Activated CD8-positive, alpha-beta memory T cell treated with anti-CD3 and anti-CD28 coated beads, Interleukin-2, amount 10 ng/mL, durations not matched to agents 7 days and 5 days (primary cell): ENCODE results near the gene FABP6. TPM values are rescaled to one million over a fixed set of nuclear protein-coding genes. Genes with fewer than 3 reads are reported as not detected.

Experiments
- ATAC-seq: fragments of 150-1000 bp; cut with Tn5 transposase; one replicate; pipeline ENCODE4 v1.10.0; 2021; ENCODE audit warnings: moderate library complexity
- CTCF ChIA-PET: fragments of 350-600 bp; sonication (Branson Sonifier 250); formaldehyde crosslinking; loops from one replicate; lab custom pipeline; 2021; ENCODE audit warnings: antibody characterized with exemption; lab: Charles Lee
- DNase-seq: peaks from one replicate; pipeline ENCODE4 v3.0.0-alpha.2; 2020
- H3K27ac Mint-ChIP-seq: one replicate; pipeline ENCODE4 v1.8.0; 2021; ENCODE audit warnings: mild to moderate bottlenecking, mixed read lengths
- H3K27me3 Mint-ChIP-seq: one replicate; pipeline ENCODE4 v1.8.0; 2021; ENCODE audit warnings: mixed read lengths
- H3K36me3 Mint-ChIP-seq: one replicate; pipeline ENCODE4 v1.8.0; 2021; ENCODE audit warnings: mild to moderate bottlenecking, mixed read lengths
- H3K4me1 Mint-ChIP-seq: one replicate; pipeline ENCODE4 v1.8.0; 2021; ENCODE audit warnings: mixed read lengths
- H3K4me3 Mint-ChIP-seq: one replicate; pipeline ENCODE4 v1.8.0; 2021; ENCODE audit warnings: mild to moderate bottlenecking, moderate library complexity, mixed read lengths
- H3K9me3 Mint-ChIP-seq: one replicate; pipeline ENCODE4 v1.8.0; 2022; ENCODE audit warnings: low read depth, mixed read lengths
- total RNA-seq, 2 experiments: library from RNA; stranded (reverse); gene quantifications; one replicate each; pipeline ENCODE4 v1.2.3, GENCODE V29; 2021

Gene FABP6
- total RNA-seq, 2 experiments from 2014 or later: not detected

DNA sequence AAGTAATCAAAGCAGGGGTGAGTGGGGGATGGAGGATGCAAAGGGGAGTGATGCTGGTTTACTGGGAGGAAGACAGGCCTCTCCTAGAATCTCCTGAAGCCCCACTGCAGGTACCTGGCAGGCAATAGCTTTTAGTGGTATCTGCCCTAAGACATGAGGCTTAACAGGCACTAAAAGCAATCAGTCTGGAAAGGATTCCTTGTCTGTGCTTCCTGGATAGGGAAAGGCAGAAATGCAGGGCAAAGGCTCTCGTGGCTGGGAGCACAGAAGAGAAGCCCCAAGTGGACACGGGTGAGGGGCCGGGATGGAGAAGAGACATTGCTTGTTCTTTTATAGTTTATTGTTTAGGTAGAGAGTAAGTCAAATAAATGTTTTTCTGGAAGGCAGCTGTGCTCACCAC, 43.0 kb downstream of the FABP6 start:
- CTCF ChIA-PET: interaction anchor here (0.5 to 0.9 kb wide), 2 partner anchors 18 to 32 kb away, joined by 3 to 4 read pairs; no protein-coding TSS in a partner anchor
- DNase-seq: no peak
- Mint-ChIP-seq H3K27ac (no peak overlapping the region), H3K9me3 (no peaks in the 10 kb centered on the region), H3K4me1 (peaks cover 3% of the 10 kb centered on the region), H3K36me3 (no peaks in the 10 kb centered on the region), H3K4me3 (no peak overlapping the region), H3K27me3 (peaks cover 17% of the 10 kb centered on the region)
- ATAC-seq: no peak

DNA sequence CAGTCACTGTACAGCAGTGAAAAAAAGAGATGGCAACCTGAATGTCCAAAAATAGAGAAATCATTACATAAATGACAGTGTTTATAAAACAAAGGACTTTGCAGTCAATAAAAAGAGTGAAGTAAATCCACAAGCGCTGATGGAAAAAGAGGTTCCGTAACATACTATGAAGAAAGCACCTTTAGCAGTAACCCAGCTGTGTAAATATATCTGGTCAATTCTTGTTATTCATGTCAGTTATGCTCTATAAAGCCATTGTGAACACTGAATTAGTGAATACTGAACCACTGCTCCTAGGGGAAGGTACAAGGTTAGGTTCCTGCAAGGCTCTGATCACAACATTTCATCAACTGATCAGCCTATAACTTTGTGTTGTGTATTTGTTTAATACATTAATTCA, 43.6 kb downstream of the FABP6 start:
- Mint-ChIP-seq H3K4me3 (no peak overlapping the region), H3K4me1 (peaks cover 3% of the 10 kb centered on the region), H3K27me3 (peaks cover 14% of the 10 kb centered on the region), H3K36me3 (no peaks in the 10 kb centered on the region), H3K9me3 (no peaks in the 10 kb centered on the region), H3K27ac (no peak overlapping the region)
- DNase-seq (no peak), ATAC-seq (no peak)
- CTCF ChIA-PET: no interaction called here

DNA sequence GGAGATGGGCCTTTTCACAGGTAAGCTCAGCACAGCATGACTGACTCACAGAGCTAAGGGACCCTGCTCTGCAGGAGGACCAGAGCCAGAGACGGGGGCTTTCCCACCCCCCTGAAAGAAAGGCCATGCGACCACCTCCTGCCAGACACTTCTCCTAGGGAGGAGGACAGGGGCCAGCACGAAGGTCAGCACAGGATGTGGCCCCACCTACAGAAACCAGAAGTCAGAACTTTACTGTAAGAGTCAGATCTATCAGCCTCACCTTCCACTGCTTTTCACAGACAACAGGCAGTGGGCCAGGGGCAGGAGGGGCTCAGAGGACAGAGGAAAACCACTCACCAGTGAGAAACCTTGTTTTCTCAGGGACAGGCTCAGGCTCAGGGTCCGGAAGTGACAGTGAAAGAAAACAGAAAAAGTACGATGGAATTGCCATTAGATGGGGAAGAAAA, 45.2 kb downstream of the FABP6 start:
- Mint-ChIP-seq H3K4me1 (peaks cover 3% of the 10 kb centered on the region), H3K9me3 (no peaks in the 10 kb centered on the region), H3K36me3 (no peaks in the 10 kb centered on the region), H3K27ac (no peak overlapping the region), H3K27me3 (peaks cover 9% of the 10 kb centered on the region), H3K4me3 (no peak overlapping the region)
- no peak for DNase-seq
- ATAC-seq: no peak
- CTCF ChIA-PET: no interaction called here

DNA sequence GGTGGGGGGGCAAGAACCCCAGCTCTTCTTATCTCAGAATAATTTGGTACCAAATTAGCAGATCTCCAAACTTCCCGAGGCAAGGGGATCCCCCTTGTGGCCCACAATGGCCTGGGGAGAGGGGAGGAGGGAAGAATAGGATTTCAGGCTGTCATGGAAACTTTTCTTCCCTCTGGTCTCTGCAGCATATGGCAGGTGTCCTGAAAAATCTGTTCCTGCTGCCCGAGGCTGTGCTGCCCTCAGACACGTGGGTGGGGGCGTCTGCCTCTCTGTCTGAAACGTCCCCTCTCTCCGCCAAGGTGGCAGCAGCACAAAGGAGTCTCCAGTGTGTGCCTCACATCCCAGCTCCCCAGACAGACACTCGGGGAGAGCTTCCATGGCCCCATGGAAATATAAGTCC, 49.0 kb downstream of the FABP6 start:
- no peak for ATAC-seq
- CTCF ChIA-PET: no interaction called here
- Mint-ChIP-seq H3K4me3 (no peak overlapping the region), H3K36me3 (no peaks in the 10 kb centered on the region), H3K27me3 (peaks cover 15% of the 10 kb centered on the region), H3K27ac (no peak overlapping the region), H3K4me1 (no peaks in the 10 kb centered on the region), H3K9me3 (no peaks in the 10 kb centered on the region)
- no peak for DNase-seq

DNA sequence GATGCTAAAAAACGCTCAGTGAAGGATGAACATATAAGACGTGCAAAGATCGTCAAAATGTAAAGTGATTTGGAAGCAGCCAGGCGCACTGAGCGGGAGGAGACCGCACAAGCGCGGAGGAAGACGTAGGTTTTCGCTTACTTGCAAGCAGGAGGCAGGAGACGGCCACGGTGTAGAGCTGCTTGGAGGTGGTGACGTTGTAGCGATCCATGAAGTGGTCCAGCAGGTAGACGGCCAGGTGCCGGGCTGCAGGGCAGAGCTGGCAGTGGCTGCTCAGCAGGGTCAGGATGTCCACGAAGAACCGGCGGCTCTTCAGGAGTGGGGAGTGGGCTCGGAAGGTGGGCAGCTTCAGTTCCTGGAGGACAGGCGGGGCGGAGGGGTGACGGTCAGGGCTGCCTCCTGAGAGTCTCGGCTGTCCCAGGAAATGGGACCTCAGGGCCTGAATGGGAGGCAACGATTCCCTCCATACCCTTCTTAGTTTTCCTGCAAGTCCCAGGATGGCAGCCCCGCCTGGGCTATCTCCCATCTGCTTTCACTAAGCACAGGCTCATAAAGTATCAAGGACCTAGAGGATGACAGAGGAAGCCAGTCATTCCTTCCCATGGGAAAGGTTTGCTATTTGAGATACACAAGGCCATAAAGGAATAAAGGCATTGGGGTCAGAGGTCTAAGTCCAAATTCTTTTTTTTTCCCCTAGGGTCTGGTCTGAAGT, 51.2 kb downstream of the FABP6 start:
- ATAC-seq: no peak
- peaks cover 24% of the 10 kb centered on the region for H3K27me3 Mint-ChIP-seq
- H3K9me3 Mint-ChIP-seq: no peaks in the 10 kb centered on the region
- no peaks in the 10 kb centered on the region for H3K4me1 Mint-ChIP-seq
- DNase-seq: no peak
- CTCF ChIA-PET: no interaction called here
- no peak overlapping the region for H3K27ac Mint-ChIP-seq
- no peak overlapping the region for H3K4me3 Mint-ChIP-seq
- H3K36me3 Mint-ChIP-seq: no peaks in the 10 kb centered on the region

DNA sequence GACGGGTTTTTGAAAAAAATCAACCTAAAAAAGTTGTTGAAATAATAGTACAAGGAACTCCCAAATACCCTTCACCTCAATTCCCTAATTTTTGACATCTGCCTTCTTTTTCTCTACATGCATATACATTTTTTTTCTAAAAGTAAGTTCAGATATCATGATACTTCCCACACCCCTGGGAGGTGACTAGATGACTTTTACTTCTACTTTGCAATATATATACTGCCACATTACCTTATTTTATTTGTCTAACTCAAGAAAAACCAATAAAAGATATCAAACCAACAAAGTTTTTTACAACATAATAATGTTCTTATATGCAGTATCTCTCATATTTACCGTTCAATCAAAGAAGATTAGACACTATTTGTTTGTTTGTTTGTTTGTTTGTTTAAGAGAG, 52.0 kb downstream of the FABP6 start:
- no peaks in the 10 kb centered on the region for H3K4me1 Mint-ChIP-seq
- DNase-seq: no peak
- H3K27ac Mint-ChIP-seq: no peak overlapping the region
- no peak overlapping the region for H3K4me3 Mint-ChIP-seq
- H3K9me3 Mint-ChIP-seq: no peaks in the 10 kb centered on the region
- no peaks in the 10 kb centered on the region for H3K36me3 Mint-ChIP-seq
- no peak for ATAC-seq
- CTCF ChIA-PET: interaction anchor here (1.5 kb wide), 1 partner anchor 259 kb away, joined by 3 read pairs; no protein-coding TSS in a partner anchor
- peaks cover 24% of the 10 kb centered on the region for H3K27me3 Mint-ChIP-seq

DNA sequence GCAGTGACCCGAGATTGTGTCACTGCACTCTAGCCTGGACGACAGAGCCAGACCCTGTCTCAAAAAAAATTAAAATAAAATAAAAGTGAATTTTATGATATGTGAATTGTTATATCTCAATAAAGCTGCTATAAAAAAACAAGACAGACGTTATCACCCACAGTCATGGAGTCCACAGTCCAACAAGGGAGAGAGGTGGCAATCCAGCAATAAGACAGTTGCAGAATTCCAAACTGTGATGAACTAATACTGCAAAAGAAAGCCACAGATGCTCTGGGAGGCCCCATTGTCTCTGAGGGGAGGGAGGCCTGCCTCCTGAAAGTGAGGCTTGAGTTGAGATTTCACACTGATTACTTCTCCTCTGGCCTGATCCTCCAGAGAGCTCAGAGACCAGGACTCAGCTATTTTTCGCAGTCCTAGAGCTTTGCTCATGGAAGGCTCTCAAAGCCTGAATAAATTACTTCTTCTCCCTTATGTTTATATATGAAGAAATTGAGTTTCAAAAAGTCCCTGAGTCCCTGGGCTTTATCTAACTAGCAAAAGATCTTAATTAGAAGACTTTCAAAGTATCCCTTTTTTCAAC, 55.1 kb downstream of the FABP6 start:
- Mint-ChIP-seq H3K36me3 (no peaks in the 10 kb centered on the region), H3K9me3 (no peaks in the 10 kb centered on the region), H3K27me3 (peaks cover 26% of the 10 kb centered on the region), H3K4me1 (no peaks in the 10 kb centered on the region), H3K27ac (no peak overlapping the region), H3K4me3 (no peak overlapping the region)
- ATAC-seq (no peak), DNase-seq (no peak)
- CTCF ChIA-PET: no interaction called here

DNA sequence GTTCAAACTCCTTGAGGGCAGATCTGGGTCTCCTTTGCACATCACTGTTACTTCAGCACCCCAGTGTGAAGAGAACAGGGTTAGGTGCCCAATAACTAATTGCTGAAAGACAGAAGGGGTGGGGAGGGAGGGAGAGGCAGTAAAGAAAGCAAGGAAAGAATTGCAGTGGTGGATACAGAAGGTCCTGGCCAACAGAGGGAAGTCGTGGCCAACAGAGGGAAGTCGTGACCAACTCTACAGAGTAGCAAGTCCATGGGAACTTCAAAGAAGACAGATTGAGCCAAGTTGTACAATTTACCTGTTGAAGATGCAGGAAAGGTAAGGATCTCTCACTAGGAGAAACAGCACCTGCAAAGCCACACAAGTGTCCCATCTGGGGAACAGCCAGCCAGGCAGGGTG, 56.0 kb downstream of the FABP6 start:
- CTCF ChIA-PET: no interaction called here
- Mint-ChIP-seq H3K27ac (no peak overlapping the region), H3K27me3 (peaks cover 24% of the 10 kb centered on the region), H3K4me1 (no peaks in the 10 kb centered on the region), H3K36me3 (no peaks in the 10 kb centered on the region), H3K4me3 (no peak overlapping the region), H3K9me3 (no peaks in the 10 kb centered on the region)
- DNase-seq (no peak), ATAC-seq (no peak)

DNA sequence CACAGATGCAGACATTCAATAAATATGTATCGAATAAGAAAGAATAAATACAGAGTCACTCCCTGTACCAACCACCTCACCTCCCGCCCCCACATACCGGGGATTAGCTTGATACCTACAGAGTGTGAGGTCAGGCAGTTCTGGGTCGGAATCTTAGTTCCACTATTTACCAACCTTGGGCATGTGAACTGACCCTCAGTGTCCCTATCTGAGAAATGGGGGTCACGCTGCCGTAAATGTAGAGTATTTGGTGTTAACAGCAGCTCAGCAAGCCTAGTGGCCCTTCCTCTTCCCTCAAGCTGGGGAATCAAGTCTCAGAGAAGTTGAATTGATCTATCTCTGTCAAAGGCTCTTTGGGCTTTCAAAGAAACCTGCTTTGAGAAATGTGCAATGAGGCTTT, 57.6 kb downstream of the FABP6 start:
- Mint-ChIP-seq H3K4me3 (no peak overlapping the region), H3K27me3 (peaks cover 24% of the 10 kb centered on the region), H3K9me3 (no peaks in the 10 kb centered on the region), H3K27ac (no peak overlapping the region), H3K36me3 (no peaks in the 10 kb centered on the region), H3K4me1 (no peaks in the 10 kb centered on the region)
- ATAC-seq (no peak), DNase-seq (no peak)
- CTCF ChIA-PET: no interaction called here

DNA sequence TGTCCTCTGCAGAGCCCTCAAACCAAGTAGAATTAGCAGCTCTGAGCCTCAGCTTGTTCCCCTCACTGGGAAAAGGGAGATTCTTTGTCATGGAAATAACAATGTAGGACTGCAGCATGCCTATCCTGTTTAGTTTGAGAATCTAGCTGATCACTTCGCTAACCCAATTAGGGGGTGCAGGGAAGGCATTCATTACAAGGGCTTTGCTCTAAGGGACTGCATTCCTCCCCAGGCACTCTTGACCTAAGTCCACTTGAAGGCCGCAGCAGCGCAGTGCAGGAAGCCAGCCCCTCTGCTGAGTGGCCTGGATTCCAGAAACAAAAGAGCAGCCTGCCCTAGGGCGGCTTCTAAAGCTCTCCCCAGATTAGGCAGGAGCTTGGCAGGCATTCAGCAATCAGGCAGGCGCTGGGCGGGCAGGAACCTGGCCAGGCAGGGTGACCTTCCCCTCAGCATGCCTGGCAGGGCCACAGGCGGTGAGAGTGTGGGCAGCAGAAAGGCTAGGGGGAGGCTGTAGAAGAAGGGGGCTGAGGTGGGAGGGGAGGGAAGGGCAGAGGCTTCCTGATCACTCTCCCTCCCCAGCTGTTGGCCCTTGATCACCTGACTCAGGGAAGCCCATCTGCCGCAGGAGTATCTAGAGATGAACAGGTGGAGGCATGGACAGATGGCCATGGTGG, 58.2 kb downstream of the FABP6 start:
- H3K27ac Mint-ChIP-seq: no peak overlapping the region
- ATAC-seq (no peak), DNase-seq (no peak)
- H3K4me1 Mint-ChIP-seq: no peaks in the 10 kb centered on the region
- peaks cover 18% of the 10 kb centered on the region for H3K27me3 Mint-ChIP-seq
- CTCF ChIA-PET: no interaction called here
- no peak overlapping the region for H3K4me3 Mint-ChIP-seq
- H3K9me3 Mint-ChIP-seq: no peaks in the 10 kb centered on the region
- H3K36me3 Mint-ChIP-seq: no peaks in the 10 kb centered on the region

Other genes starting within 250 kb of the FABP6 start
- gene TTC1, start 220.4 kb upstream of the FABP6 start, total RNA-seq: 10 to 100 TPM; 39.3 to 54.5 TPM
- 10 to 100 TPM; 21.0 to 24.1 TPM for gene PWWP2A, start 110.1 kb upstream of the FABP6 start, total RNA-seq
- gene CCNJL, start 83.1 kb downstream of the FABP6 start, total RNA-seq: under 1 TPM in 1 of 2 experiments, not detected in 1; 0.23 TPM
- gene C1QTNF2, start 141.1 kb downstream of the FABP6 start, total RNA-seq: not detected
- under 1 TPM; 0.61 to 0.88 TPM for gene FAM200C, start 170.5 kb downstream of the FABP6 start, total RNA-seq
- gene SLU7, start 189.6 kb downstream of the FABP6 start, total RNA-seq: 10 to 100 TPM; 50.1 to 54.6 TPM
- 100 to 1,000 TPM; 204 to 212 TPM for gene PTTG1, start 192.3 kb downstream of the FABP6 start, total RNA-seq